WTC11 (cell line): ENCODE results near the gene TDP1. TPM values are rescaled to one million over a fixed set of nuclear protein-coding genes. Genes with fewer than 3 reads are reported as not detected.

Source experiments
- ATAC-seq: fragments of 200-7000 bp; cut with Tn5 transposase; 2 replicates; pipeline ENCODE4 v1.10.0; 2021; ENCODE audit warnings: mild to moderate bottlenecking, moderate library complexity
- CTCF ChIA-PET: fragments of 300-600 bp; sonication (Branson Sonifier 250); formaldehyde crosslinking; loops from one replicate; lab custom pipeline; 2021; ENCODE audit warnings: antibody characterized with exemption; lab: Charles Lee
- POLR2A ChIA-PET: fragments of 350-600 bp; sonication (Branson Sonifier 250); formaldehyde crosslinking; loops from one replicate; lab custom pipeline; 2021; ENCODE audit warnings: antibody characterized with exemption; lab: Charles Lee
- DNase-seq: peaks from one replicate; pipeline ENCODE4 v3.0.0; 2021; ENCODE audit warnings: low spot score
- H3K27ac Mint-ChIP-seq: 2 replicates; pipeline ENCODE4 v1.8.0; 2021; ENCODE audit warnings: mixed read lengths
- H3K27me3 Mint-ChIP-seq: 2 replicates; pipeline ENCODE4 v1.8.0; 2021; ENCODE audit warnings: low read depth, mild to moderate bottlenecking, moderate library complexity, mixed read lengths
- H3K36me3 Mint-ChIP-seq: 2 replicates; pipeline ENCODE4 v1.8.0; 2021; ENCODE audit warnings: mixed read lengths
- H3K4me1 Mint-ChIP-seq: 2 replicates; pipeline ENCODE4 v1.8.0; 2022; ENCODE audit warnings: mixed read lengths
- H3K4me3 Mint-ChIP-seq: 2 replicates; pipeline ENCODE4 v1.8.0; 2021; ENCODE audit warnings: mild to moderate bottlenecking, moderate library complexity, mixed read lengths
- H3K9me3 Mint-ChIP-seq: 2 replicates; pipeline ENCODE4 v1.8.0; 2021; ENCODE audit warnings: mixed read lengths
- ATF2 ChIP-seq: sonication (generic); formaldehyde crosslinking; IDR thresholded peaks from 2 replicates; pipeline ENCODE4 v1.8.1; 2022; ENCODE audit warnings: low read depth, missing genetic modification reagents, borderline replicate concordance
- CREB1 ChIP-seq: sonication (generic); formaldehyde crosslinking; IDR thresholded peaks from 2 replicates; pipeline ENCODE4 v1.8.0; 2023; ENCODE audit warnings: mild to moderate bottlenecking, missing genetic modification reagents
- CREM ChIP-seq: sonication (generic); formaldehyde crosslinking; IDR thresholded peaks from 2 replicates; pipeline ENCODE4 v1.8.1; 2022; ENCODE audit warnings: mild to moderate bottlenecking, missing genetic modification reagents, moderate library complexity
- CTCF ChIP-seq: fragments of 200-600 bp; IDR thresholded peaks from 2 replicates; pipeline ENCODE4 v1.8.0; 2022; ENCODE audit warnings: antibody characterized with exemption
- ESRRA ChIP-seq: sonication (generic); formaldehyde crosslinking; IDR thresholded peaks from 2 replicates; pipeline ENCODE4 v1.8.1; 2022; ENCODE audit warnings: mild to moderate bottlenecking, missing genetic modification reagents, borderline replicate concordance
- ETV6 ChIP-seq: sonication (generic); formaldehyde crosslinking; IDR thresholded peaks from 2 replicates; pipeline ENCODE4 v1.8.1; 2022; ENCODE audit warnings: mild to moderate bottlenecking, missing genetic modification reagents
- FOXJ3 ChIP-seq: sonication (generic); formaldehyde crosslinking; IDR thresholded peaks from 2 replicates; pipeline ENCODE4 v1.9.0; 2021; ENCODE audit warnings: missing genetic modification reagents, mild to moderate bottlenecking, borderline replicate concordance
- FOXK1 ChIP-seq: sonication (generic); formaldehyde crosslinking; IDR thresholded peaks from 2 replicates; pipeline ENCODE4 v1.8.0; 2022; ENCODE audit warnings: mild to moderate bottlenecking, moderate library complexity, missing genetic modification reagents
- FOXP4 ChIP-seq: sonication (generic); formaldehyde crosslinking; IDR thresholded peaks from 2 replicates; pipeline ENCODE4 v1.8.0; 2022; ENCODE audit warnings: mild to moderate bottlenecking, missing genetic modification reagents
- GRHL2 ChIP-seq: fragments of 250-450 bp; sonication (Bioruptor Pico); IDR thresholded peaks from 2 replicates; pipeline ENCODE4 v1.8.0; 2022; ENCODE audit warnings: mild to moderate bottlenecking, moderate library complexity; ENCODE audit not compliant: insufficient replicate concordance, severe bottlenecking
- IRF2 ChIP-seq: sonication (generic); formaldehyde crosslinking; IDR thresholded peaks from 2 replicates; pipeline ENCODE4 v1.8.0; 2022; ENCODE audit warnings: low read depth, missing genetic modification reagents, borderline replicate concordance
- MLX ChIP-seq: sonication (generic); formaldehyde crosslinking; IDR thresholded peaks from 2 replicates; pipeline ENCODE4 v1.8.1; 2023; ENCODE audit warnings: mild to moderate bottlenecking, missing genetic modification reagents, moderate library complexity
- NFE2L1 ChIP-seq: sonication (generic); formaldehyde crosslinking; IDR thresholded peaks from 2 replicates; pipeline ENCODE4 v1.8.1; 2023; ENCODE audit warnings: missing genetic modification reagents
- NR2C2 ChIP-seq: sonication (generic); formaldehyde crosslinking; IDR thresholded peaks from 2 replicates; pipeline ENCODE4 v1.8.0; 2022; ENCODE audit warnings: mild to moderate bottlenecking, missing genetic modification reagents
- RELA ChIP-seq: sonication (generic); formaldehyde crosslinking; IDR thresholded peaks from 2 replicates; pipeline ENCODE4 v1.8.1; 2022; ENCODE audit warnings: missing genetic modification reagents, mild to moderate bottlenecking, borderline replicate concordance
- RORB ChIP-seq: fragments of 250-450 bp; sonication (Bioruptor Pico); IDR thresholded peaks from 2 replicates; pipeline ENCODE4 v1.9.0; 2021; ENCODE audit warnings: mild to moderate bottlenecking
- SMAD4 ChIP-seq: sonication (generic); formaldehyde crosslinking; IDR thresholded peaks from 2 replicates; pipeline ENCODE4 v1.8.0; 2022; ENCODE audit warnings: mild to moderate bottlenecking, missing genetic modification reagents
- SOX15 ChIP-seq: fragments of 250-450 bp; sonication (Bioruptor Pico); IDR thresholded peaks from 2 replicates; pipeline ENCODE4 v1.9.0; 2021; ENCODE audit warnings: mild to moderate bottlenecking
- USF1 ChIP-seq: sonication (generic); formaldehyde crosslinking; IDR thresholded peaks from 2 replicates; pipeline ENCODE4 v1.8.0; 2022; ENCODE audit warnings: mild to moderate bottlenecking, missing genetic modification reagents
- ZBTB43 ChIP-seq: sonication (generic); formaldehyde crosslinking; IDR thresholded peaks from 2 replicates; pipeline ENCODE4 v1.8.1; 2023; ENCODE audit warnings: mild to moderate bottlenecking, missing genetic modification reagents
- ZMAT4 ChIP-seq: fragments of 250-450 bp; sonication (Bioruptor Pico); IDR thresholded peaks from 2 replicates; pipeline ENCODE4 v1.9.0; 2021; ENCODE audit warnings: mild to moderate bottlenecking
- ZNF138 ChIP-seq: sonication (generic); formaldehyde crosslinking; conservative IDR thresholded peaks from 2 replicates; pipeline ENCODE4 v1.8.1; 2022; ENCODE audit warnings: mild to moderate bottlenecking, moderate library complexity, missing genetic modification reagents
- ZNF219 ChIP-seq: sonication (generic); formaldehyde crosslinking; IDR thresholded peaks from 2 replicates; pipeline ENCODE4 v1.8.0; 2023; ENCODE audit warnings: missing genetic modification reagents, mild to moderate bottlenecking, borderline replicate concordance
- ZNF232 ChIP-seq: sonication (generic); formaldehyde crosslinking; IDR thresholded peaks from 2 replicates; pipeline ENCODE4 v1.8.0; 2022; ENCODE audit warnings: mild to moderate bottlenecking, missing genetic modification reagents
- ZNF263 ChIP-seq: sonication (generic); formaldehyde crosslinking; IDR thresholded peaks from 2 replicates; pipeline ENCODE4 v1.8.1; 2022; ENCODE audit warnings: low read depth, mild to moderate bottlenecking, moderate library complexity, missing genetic modification reagents
- ZNF396 ChIP-seq: fragments of 250-450 bp; sonication (Bioruptor Pico); IDR thresholded peaks from 2 replicates; pipeline ENCODE4 v1.8.0; 2021; ENCODE audit warnings: mild to moderate bottlenecking, moderate library complexity, borderline replicate concordance
- total RNA-seq: library from RNA; stranded (reverse); gene quantifications from 3 replicates; pipeline ENCODE4 v1.2.3, GENCODE V29; 2021

TDP1 gene
- total RNA-seq, 1 experiment from 2014 or later = 59.8 TPM

GRCh38 chr14:89958966-89959365 is 3.2 kb downstream of the TDP1 start (continued):
- TF ChIP-seq ATF2 (CRISPR knock-in tag) = no peak

- Mint-ChIP-seq H3K36me3 (peaks cover 18% of the 10 kb centered on the region), H3K27ac (no peak overlapping the region), H3K9me3 (no peaks in the 10 kb centered on the region), H3K4me1 (peaks cover 47% of the 10 kb centered on the region), H3K4me3 (no peak overlapping the region), H3K27me3 (no peaks in the 10 kb centered on the region)
- ChIA-PET POLR2A (interaction anchor here (0.6 kb wide), 1 partner anchor 16 kb away, joined by 4 read pairs; no protein-coding TSS in a partner anchor), CTCF (interaction anchor here (2.5 to 2.8 kb wide), 2 partner anchors 13 to 21 kb away, joined by 11 to 13 read pairs; no protein-coding TSS in a partner anchor)
- no peak for TF ChIP-seq ZNF219 (CRISPR knock-in tag)
- no peak for TF ChIP-seq USF1 (CRISPR knock-in tag)
- no peak for TF ChIP-seq FOXP4
- TF ChIP-seq RORB (CRISPR knock-in tag) = no peak
- no peak for TF ChIP-seq NR2C2 (CRISPR knock-in tag)
- no peak for TF ChIP-seq ETV6
- TF ChIP-seq SMAD4 (CRISPR knock-in tag) = no peak
- TF ChIP-seq CTCF = no peak
- no peak for TF ChIP-seq IRF2 (CRISPR knock-in tag)
- no peak for TF ChIP-seq MLX (CRISPR knock-in tag)
- no peak for TF ChIP-seq ESRRA (CRISPR knock-in tag)
- no peak for TF ChIP-seq FOXJ3 (CRISPR knock-in tag)
- no peak for TF ChIP-seq CREB1 (CRISPR knock-in tag)
- TF ChIP-seq SOX15 (CRISPR knock-in tag) = no peak
- TF ChIP-seq GRHL2 (CRISPR knock-in tag) = no peak
- ATAC-seq (no peak), DNase-seq (no peak)
Measured at GRCh38 chr14:89959853-89960445, 4.2 kb downstream of the TDP1 start.

GRCh38 chr14:89960914-89961313 is 5.2 kb downstream of the TDP1 start:
- Mint-ChIP-seq H3K9me3 (no peaks in the 10 kb centered on the region), H3K36me3 (peaks cover 19% of the 10 kb centered on the region), H3K4me3 (no peak overlapping the region), H3K4me1 (peaks cover 47% of the 10 kb centered on the region), H3K27me3 (no peaks in the 10 kb centered on the region), H3K27ac (no peak overlapping the region)
- ATAC-seq (peak; percentile 56), DNase-seq (no peak)
- POLR2A ChIA-PET = no interaction called here
- CTCF ChIA-PET = interaction anchor here (0.8 to 2.8 kb wide), 3 partner anchors 12 to 22 kb away, joined by 7 to 13 read pairs (median 11); no protein-coding TSS in a partner anchor
- no peak for TF ChIP-seq SOX15 (CRISPR knock-in tag)
- TF ChIP-seq ZBTB43 = no peak
- TF ChIP-seq FOXK1 (CRISPR knock-in tag) = no peak
- no peak for TF ChIP-seq ZMAT4
- TF ChIP-seq RELA (CRISPR knock-in tag) = no peak
- no peak for TF ChIP-seq ZNF396
- no peak for TF ChIP-seq ZNF138 (CRISPR knock-in tag)
- no peak for TF ChIP-seq ZNF232
- no peak for TF ChIP-seq ZNF263 (CRISPR knock-in tag)
- TF ChIP-seq NFE2L1 (CRISPR knock-in tag) = no peak
- no peak for TF ChIP-seq CREM (CRISPR knock-in tag)
